GM21723 (cell line): Measurements from ENCODE around the gene PPP2R5E.
"Not testable (repeated sequence)": the region's sequence is repeated elsewhere in the genome, so short reads cannot be mapped to it uniquely, and the experiment has no call there.

Source experiments
- ATAC-seq: cut with Tn5 transposase; IDR thresholded peaks from one replicate; pipeline ENCODE4 v1.9.1; 2021; ENCODE audit warnings: mild to moderate bottlenecking, moderate library complexity; ENCODE audit not compliant: unreplicated experiment

PPP2R5E gene

GRCh38 chr14:63392236-63392635 is 150.9 kb downstream of the PPP2R5E start:
- no peak for ATAC-seq

- peak; percentile 86 for ATAC-seq
Measured at GRCh38 chr14:63388766-63389431, 154.3 kb downstream of the PPP2R5E start.

- no peak for ATAC-seq
Measured at GRCh38 chr14:63387711-63388110, 155.5 kb downstream of the PPP2R5E start.

- ATAC-seq = peak; percentile 92
Measured at GRCh38 chr14:63383776-63384367, 159.3 kb downstream of the PPP2R5E start.

- no peak for ATAC-seq
Measured at GRCh38 chr14:63378444-63378843, 164.7 kb downstream of the PPP2R5E start.

GRCh38 chr14:63375769-63376168 is 167.4 kb downstream of the PPP2R5E start:
- no peak for ATAC-seq

- ATAC-seq = not testable (repeated sequence)
Measured at GRCh38 chr14:63371613-63372012, 171.6 kb downstream of the PPP2R5E start.

- ATAC-seq = no peak
Measured at GRCh38 chr14:63371033-63371432, 172.1 kb downstream of the PPP2R5E start.

- no peak for ATAC-seq
Measured at GRCh38 chr14:63367742-63368364, 175.3 kb downstream of the PPP2R5E start.

GRCh38 chr14:63362389-63362819 is 180.8 kb downstream of the PPP2R5E start:
- no peak for ATAC-seq

- no peak for ATAC-seq
Measured at GRCh38 chr14:63361790-63362189, 181.4 kb downstream of the PPP2R5E start.

GRCh38 chr14:63357841-63358240 is 185.3 kb downstream of the PPP2R5E start:
- ATAC-seq = no peak

GRCh38 chr14:63345826-63346225 is 197.4 kb downstream of the PPP2R5E start:
- no peak for ATAC-seq

- ATAC-seq = no peak
Measured at GRCh38 chr14:63344336-63344735, 198.8 kb downstream of the PPP2R5E start.

GRCh38 chr14:63343878-63344277 is 199.3 kb downstream of the PPP2R5E start:
- no peak for ATAC-seq

- no peak for ATAC-seq
Measured at GRCh38 chr14:63342371-63342770, 200.8 kb downstream of the PPP2R5E start.

GRCh38 chr14:63328787-63329737 is 214.1 kb downstream of the PPP2R5E start:
- no peak for ATAC-seq

- ATAC-seq = no peak
Measured at GRCh38 chr14:63326840-63327239, 216.3 kb downstream of the PPP2R5E start.

GRCh38 chr14:63322897-63323573 is 220.1 kb downstream of the PPP2R5E start:
- no peak for ATAC-seq

- ATAC-seq = no peak
Measured at GRCh38 chr14:63322472-63322871, 220.7 kb downstream of the PPP2R5E start.
